A549 treated with DMSO at 1 μM for 4 hours (cell line): ENCODE results near the gene GAD2. TPM values are rescaled to one million over a fixed set of nuclear protein-coding genes. Genes with fewer than 3 reads are reported as not detected.

Experiments
- total RNA-seq: library from RNA; stranded (reverse); fragments of 200-300 nt; extraction: Qiagen RNA extraction; gene quantifications from 5 replicates; pipeline ENCODE4 v1.2.3, GENCODE V29; 2022; ENCODE audit warnings: low read depth

GAD2 gene
- not detected in 5 replicates for total RNA-seq

DNA sequence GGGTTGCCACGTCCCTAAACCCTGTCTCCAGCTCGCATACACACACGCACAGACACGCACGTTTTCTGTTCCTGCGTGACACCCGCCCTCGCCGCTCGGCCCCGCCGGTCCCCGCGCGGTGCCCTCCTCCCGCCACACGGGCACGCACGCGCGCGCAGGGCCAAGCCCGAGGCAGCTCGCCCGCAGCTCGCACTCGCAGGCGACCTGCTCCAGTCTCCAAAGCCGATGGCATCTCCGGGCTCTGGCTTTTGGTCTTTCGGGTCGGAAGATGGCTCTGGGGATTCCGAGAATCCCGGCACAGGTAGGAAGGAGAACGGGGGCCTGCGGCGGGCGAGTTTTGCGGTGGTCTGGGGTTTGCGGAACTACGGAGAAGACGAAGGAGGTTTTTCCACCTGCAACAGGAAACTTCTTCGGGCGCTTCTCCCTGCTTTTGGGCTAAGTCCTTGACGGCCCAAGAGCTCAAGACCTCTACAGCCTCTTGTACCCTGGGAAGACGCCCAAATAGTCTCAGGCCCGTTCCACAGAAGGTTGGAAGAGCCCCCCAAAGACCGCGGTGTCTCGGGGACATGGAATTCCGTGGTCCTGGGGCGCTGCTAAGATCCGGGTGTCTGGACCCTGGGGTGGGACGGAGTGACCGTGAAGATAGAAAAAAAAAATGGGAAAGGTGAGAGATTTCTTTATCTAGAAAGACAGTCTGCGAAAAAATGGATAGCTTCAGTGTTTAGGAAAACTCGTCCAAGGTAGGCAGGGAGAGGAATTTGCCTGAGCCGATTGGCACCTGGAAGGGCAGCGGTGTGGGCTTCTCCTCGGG, at the start of gene GAD2:
TSS of gene GAD2 (plus strand) at position 190 of the 811 bp plus-strand sequence. CDS start at position 226, 36 bp downstream.

Other genes starting within 250 kb of the GAD2 start
- 8.5 to 10.9 TPM (median 10.4 TPM) in 5 replicates for gene APBB1IP, start 221.6 kb downstream of the GAD2 start, total RNA-seq